Kidney (tissue), 14 donors: ENCODE results near the gene VASH2. TPM values are rescaled to one million over a fixed set of nuclear protein-coding genes. Genes with fewer than 3 reads are reported as not detected.

Experiments used
- DNase-seq, 5 donors: peaks; one replicate each; pipeline ENCODE4 v3.0.0-alpha.2; 2013 to 2020
- FAIRE-seq: peaks from 2 replicates; lab custom pipeline; 2012; peaks lifted over from hg19 to GRCh38; lab: Jason Lieb, UNC
- H3K27ac ChIP-seq, 2 donors: one replicate each; pipeline ENCODE4 v1.7.0; 2013; ENCODE audit warnings: low read depth in 2 of 2, low read length in 2 of 2, inconsistent platforms in 1 of 2
- H3K27me3 ChIP-seq: one replicate; pipeline ENCODE4 v1.7.1; 2013; ENCODE audit warnings: low read length, inconsistent platforms; ENCODE audit not compliant: control insufficient read depth, insufficient read depth
- H3K36me3 ChIP-seq, 3 donors: one replicate each; pipeline versions ENCODE4 v1.7.0 to v1.7.1; 2013; ENCODE audit warnings: low read length in 3 of 3, control low read depth in 1 of 3, inconsistent platforms in 1 of 3; ENCODE audit not compliant: insufficient read depth in 3 of 3, control insufficient read depth in 2 of 3
- H3K4me1 ChIP-seq, 3 donors: one replicate each; pipeline versions ENCODE4 v1.7.0 to v1.7.1; 2013; ENCODE audit warnings: low read length in 3 of 3, inconsistent platforms in 1 of 3, low read depth in 1 of 3; ENCODE audit not compliant: control insufficient read depth in 2 of 3, insufficient read depth in 2 of 3
- H3K4me3 ChIP-seq, 3 donors: one replicate each; pipeline versions ENCODE4 v1.7.0 to v1.8.1; 2013; ENCODE audit warnings: low read length in 3 of 3, control low read depth in 1 of 3, inconsistent platforms in 1 of 3
- H3K9ac ChIP-seq, 3 donors: one replicate each; pipeline versions ENCODE4 v1.7.0 to v1.7.1; 2013; ENCODE audit warnings: low read length in 3 of 3, control low read depth in 1 of 3, inconsistent platforms in 1 of 3
- H3K9me3 ChIP-seq, 3 donors: one replicate each; pipeline versions ENCODE4 v1.7.0 to v1.7.1; 2013; ENCODE audit warnings: low read length in 3 of 3, control low read depth in 1 of 3, inconsistent platforms in 1 of 3; ENCODE audit not compliant: control insufficient read depth in 2 of 3, insufficient read depth in 1 of 3
- intact Hi-C: fragments of 100-400 bp; cut with DNase I; formaldehyde crosslinking; loops from one replicate; pipeline ENCODE4 v1.11.1; 2022
- polyA plus RNA-seq: library from polyadenylated mRNA; stranded (reverse); fragments of 350-450 nt; fragmentation: Illumina TruSeq; extraction: RNeasy Lipid Tissue Mini Kit (QIAGEN cat#74804); gene quantifications from one replicate; pipeline ENCODE4 v1.2.3, GENCODE V29; 2014; ENCODE audit warnings: low read depth, low replicate concordance; ENCODE audit not compliant: insufficient read depth
- total RNA-seq: library from RNA; stranded (reverse); fragmentation: NEBNext Ultra II Directional; extraction: Animal tissue kit (Norgen Biotek cat#: 25700); gene quantifications from one replicate; pipeline ENCODE4 v1.2.1, GENCODE V29; 2021
- TF ChIP-seq, protein P1 (sequence below): IDR thresholded peaks from 3 replicates; pipeline ENCODE4 v1.5.1; 2012; ENCODE audit warnings: mild to moderate bottlenecking, moderate library complexity, borderline replicate concordance; ENCODE audit not compliant: insufficient read depth; ENCODE audit errors: extremely low read depth
- donor health status: control.
- donor health status: control.
- donor health status: control.
- donor health status: control.
- donor health status: control.
- donor health status: DM: yes; HTN: yes; CAD: no.
- donor health status: Normal renal cell carcinoma (clear cell type).

VASH2 gene
- total and polyA plus RNA-seq, 2 donors from 2014 or later: 0.57 TPM; not detected in 1

DNA sequence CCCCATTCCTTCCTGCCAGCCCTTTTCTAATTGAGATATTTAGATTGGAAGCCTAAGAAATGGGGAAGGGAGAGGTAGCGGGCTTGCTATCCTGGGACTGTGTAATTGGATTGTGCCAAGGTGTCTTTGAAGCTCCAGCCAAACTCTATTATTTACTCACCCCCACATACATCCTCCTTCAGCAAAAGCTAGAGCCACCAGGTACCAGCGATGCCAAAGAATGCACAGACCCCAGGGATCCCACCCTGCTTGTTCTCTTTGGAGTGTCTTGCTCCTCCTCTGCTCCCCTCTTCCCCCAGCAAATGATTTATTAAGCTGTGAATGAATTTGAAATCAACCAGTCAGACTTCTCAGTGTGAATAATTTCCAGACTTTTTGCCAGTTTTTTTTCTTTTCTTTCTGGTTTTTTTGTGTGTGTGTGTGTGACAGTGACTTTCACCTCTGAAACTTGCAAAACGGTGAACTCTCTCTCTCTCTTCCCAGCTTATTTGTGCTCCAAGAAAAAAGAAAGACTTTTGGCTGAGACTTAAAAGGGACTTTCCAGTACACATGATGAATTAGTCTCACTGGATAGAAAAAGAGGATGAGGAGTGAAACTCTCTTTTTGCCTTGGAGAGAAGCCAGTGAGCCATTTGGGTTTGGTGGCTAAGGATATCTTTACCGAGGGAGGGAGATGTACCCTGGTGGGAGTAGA lies 1.8 kb downstream of the VASH2 start:
- Histone ChIP-seq H3K4me3 (peak overlapping the region in 1 of 3 donors; percentile 56), H3K4me1 (peaks cover 0 to 11% (median 4%) of the 10 kb centered on the region in 3 donors), H3K27ac (no peak overlapping the region), H3K27me3 (no peaks in the 10 kb centered on the region), H3K9me3 (no peaks in the 10 kb centered on the region), H3K36me3 (no peaks in the 10 kb centered on the region), H3K9ac (peak overlapping the region in 1 of 3 donors; percentile 30)
- TF ChIP-seq, protein P1, sequence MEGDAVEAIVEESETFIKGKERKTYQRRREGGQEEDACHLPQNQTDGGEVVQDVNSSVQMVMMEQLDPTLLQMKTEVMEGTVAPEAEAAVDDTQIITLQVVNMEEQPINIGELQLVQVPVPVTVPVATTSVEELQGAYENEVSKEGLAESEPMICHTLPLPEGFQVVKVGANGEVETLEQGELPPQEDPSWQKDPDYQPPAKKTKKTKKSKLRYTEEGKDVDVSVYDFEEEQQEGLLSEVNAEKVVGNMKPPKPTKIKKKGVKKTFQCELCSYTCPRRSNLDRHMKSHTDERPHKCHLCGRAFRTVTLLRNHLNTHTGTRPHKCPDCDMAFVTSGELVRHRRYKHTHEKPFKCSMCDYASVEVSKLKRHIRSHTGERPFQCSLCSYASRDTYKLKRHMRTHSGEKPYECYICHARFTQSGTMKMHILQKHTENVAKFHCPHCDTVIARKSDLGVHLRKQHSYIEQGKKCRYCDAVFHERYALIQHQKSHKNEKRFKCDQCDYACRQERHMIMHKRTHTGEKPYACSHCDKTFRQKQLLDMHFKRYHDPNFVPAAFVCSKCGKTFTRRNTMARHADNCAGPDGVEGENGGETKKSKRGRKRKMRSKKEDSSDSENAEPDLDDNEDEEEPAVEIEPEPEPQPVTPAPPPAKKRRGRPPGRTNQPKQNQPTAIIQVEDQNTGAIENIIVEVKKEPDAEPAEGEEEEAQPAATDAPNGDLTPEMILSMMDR: no peak
- DNase-seq (peak in 2 of 5 donors; percentile 25 to 29), FAIRE-seq (no peak)
- intact Hi-C loops: no loop called here

- Histone ChIP-seq H3K27me3 (no peaks in the 10 kb centered on the region), H3K36me3 (no peaks in the 10 kb centered on the region), H3K4me1 (peaks cover 0 to 11% (median 4%) of the 10 kb centered on the region in 3 donors), H3K27ac (no peak overlapping the region), H3K4me3 (no peak overlapping the region), H3K9ac (no peak overlapping the region), H3K9me3 (no peaks in the 10 kb centered on the region)
- TF ChIP-seq, protein P1: no peak
- peak in 1 of 5 donors; percentile 23 for DNase-seq
- intact Hi-C loops: no loop called here
- FAIRE-seq: no peak
Observed at GRCh38 chr1:212952641-212952976, 2.3 kb downstream of the VASH2 start.

GRCh38 chr1:212953321-212953720 lies 3.0 kb downstream of the VASH2 start:
- DNase-seq: no peak
- intact Hi-C loops: no loop called here
- Histone ChIP-seq H3K9ac (no peak overlapping the region), H3K36me3 (no peaks in the 10 kb centered on the region), H3K4me3 (no peak overlapping the region), H3K9me3 (no peaks in the 10 kb centered on the region), H3K27me3 (no peaks in the 10 kb centered on the region), H3K4me1 (peaks cover 0 to 11% (median 4%) of the 10 kb centered on the region in 3 donors), H3K27ac (no peak overlapping the region)
- FAIRE-seq: no peak
- TF ChIP-seq, protein P1: no peak

DNA sequence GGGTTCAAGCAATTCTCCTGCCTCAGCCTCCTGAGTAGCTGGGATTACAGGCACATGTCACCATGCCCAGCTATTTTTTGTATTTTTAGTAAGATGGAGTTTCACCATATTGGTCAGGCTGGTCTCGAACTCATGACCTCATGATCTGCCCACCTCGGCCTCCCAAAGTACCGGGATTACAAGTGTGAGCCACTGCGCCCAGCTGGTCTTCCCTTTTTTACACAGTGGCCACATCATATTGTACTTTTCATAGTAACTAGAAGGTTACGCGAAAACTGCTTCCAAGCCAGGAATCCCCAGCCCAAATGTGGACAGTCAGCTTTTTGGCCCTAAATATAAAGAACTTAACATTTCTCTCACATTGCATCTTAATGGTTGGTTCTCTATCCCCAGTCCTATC lies 4.2 kb downstream of the VASH2 start:
- no peak for FAIRE-seq
- no peaks in the 10 kb centered on the region for H3K36me3 ChIP-seq
- no peaks in the 10 kb centered on the region for H3K27me3 ChIP-seq
- H3K9me3 ChIP-seq: no peaks in the 10 kb centered on the region
- DNase-seq: no peak
- no peak overlapping the region for H3K27ac ChIP-seq
- no peak overlapping the region for H3K9ac ChIP-seq
- TF ChIP-seq, protein P1: no peak
- no peak overlapping the region for H3K4me3 ChIP-seq
- intact Hi-C loops: no loop called here
- peaks cover 0 to 11% (median 4%) of the 10 kb centered on the region in 3 donors for H3K4me1 ChIP-seq
